Sigmoid colon (tissue), 7 donors: ENCODE results near the gene CIAO3. TPM values are rescaled to one million over a fixed set of nuclear protein-coding genes. Genes with fewer than 3 reads are reported as not detected.

Source experiments
- DNase-seq: peaks from one replicate; pipeline ENCODE4 v3.0.0-alpha.2; 2019
- H3K27ac ChIP-seq, 4 donors: fragments of 200-600 bp; sonication (generic); one replicate each; pipeline ENCODE4 v1.5.1; 2016 to 2019; ENCODE audit warnings: mild to moderate bottlenecking in 1 of 4
- H3K27me3 ChIP-seq, 3 donors: fragments of 200-600 bp; sonication (generic); one replicate each; pipeline ENCODE4 v1.5.1; 2019; ENCODE audit warnings: mild to moderate bottlenecking in 1 of 3
- H3K36me3 ChIP-seq, 4 donors: fragments of 200-600 bp; sonication (generic); one replicate each; pipeline ENCODE4 v1.5.1; 2016 to 2019
- H3K4me1 ChIP-seq, 4 donors: fragments of 200-600 bp; sonication (generic); one replicate each; pipeline ENCODE4 v1.5.1; 2017 to 2019
- H3K4me3 ChIP-seq, 4 donors: fragments of 200-600 bp; sonication (generic); one replicate each; pipeline ENCODE4 v1.5.1; 2017 to 2019; ENCODE audit warnings: mild to moderate bottlenecking in 2 of 4, moderate library complexity in 1 of 4
- H3K9me3 ChIP-seq, 4 donors: fragments of 200-600 bp in 3 of 4; sonication (generic) in 3 of 4; one replicate each; pipeline versions ENCODE4 v1.5.1 to v1.6.1; 2013 to 2019
- CTCF ChIP-seq, 4 experiments: fragments of 450-650 bp in 3 of 4; fragments of 200-600 bp in 1 of 4; IDR thresholded peaks; one replicate each; pipeline ENCODE4 v1.5.1; 2016 to 2019; ENCODE audit warnings: antibody characterized with exemption in 4 of 4, mild to moderate bottlenecking in 3 of 4, moderate library complexity in 2 of 4
- EP300 ChIP-seq, 4 donors: sonication (generic); formaldehyde crosslinking; IDR thresholded peaks; one replicate each; pipeline ENCODE4 v1.6.1; 2017; ENCODE audit warnings: antibody characterized with exemption in 4 of 4
- POLR2A ChIP-seq, 2 donors: fragments of 450-650 bp; IDR thresholded peaks; one replicate each; pipeline ENCODE4 v1.6.1; 2016; ENCODE audit warnings: antibody characterized with exemption in 2 of 2, mild to moderate bottlenecking in 2 of 2, moderate library complexity in 2 of 2
- POLR2AphosphoS5 ChIP-seq, 4 donors: sonication (generic); formaldehyde crosslinking; IDR thresholded peaks; one replicate each; pipeline ENCODE4 v1.6.1; 2017; ENCODE audit warnings: antibody characterized with exemption in 4 of 4
- WGBS, 2 donors: extraction: QIAGEN DNeasy Blood & Tissue Kit; methylation state at CpG; one replicate each; pipeline ENCODE4 v1.1.7; 2013; 5-methylcytosine and 5-hydroxymethylcytosine counted together
- intact Hi-C: fragments of 100-400 bp; cut with DNase I; formaldehyde crosslinking; loops from one replicate; pipeline ENCODE4 v1.15.1; 2023
- polyA plus RNA-seq, 3 donors: library from polyadenylated mRNA; stranded (reverse); fragments of 200-250 nt; gene quantifications; one replicate each; pipeline ENCODE4 v1.2.3, GENCODE V29; 2013
- total RNA-seq, 4 donors: library from RNA; depleted of rRNA; stranded (reverse); fragments of >200 nt; gene quantifications; one replicate each; pipeline ENCODE4 v1.1.0, GENCODE V29; 2016
- donor health status: healthy with polysubstance abuse.
- donor health status: Bipolar disorder and iron deficiency.
- donor health status: healthy.

The CIAO3 gene
- total and polyA plus RNA-seq, 7 donors: 18.6 to 51.0 (median 25.4) TPM

- intact Hi-C loops: no loop called here
- no peak overlapping the region for H3K4me3 ChIP-seq
- WGBS, 2 donors: 1% methylated on average over 71 of the region's 71 CpGs
- no peak overlapping the region for H3K27ac ChIP-seq
- no peaks in the 10 kb centered on the region for H3K9me3 ChIP-seq
- peaks cover 49 to 85% (median 63%) of the 10 kb centered on the region in 3 donors for H3K27me3 ChIP-seq
- peaks cover 0 to 33% (median 25%) of the 10 kb centered on the region in 4 donors for H3K4me1 ChIP-seq
- DNase-seq: no peak
- TF ChIP-seq POLR2A (IDR thresholded peaks at IDR 0.05) (no peak), EP300 (IDR thresholded peaks at IDR 0.05) (no peak), POLR2AphosphoS5 (IDR thresholded peaks at IDR 0.05) (no peak), CTCF (IDR thresholded peaks at IDR 0.05) (no peak)
- H3K36me3 ChIP-seq: no peaks in the 10 kb centered on the region
Measured at GRCh38 chr16:695355-696089, 45.3 kb downstream of the CIAO3 start.

GRCh38 chr16:694863-695354, 45.9 kb downstream of the CIAO3 start:
- DNase-seq: no peak
- Histone ChIP-seq H3K27ac (no peak overlapping the region), H3K4me3 (no peak overlapping the region), H3K27me3 (peaks cover 43 to 79% (median 57%) of the 10 kb centered on the region in 3 donors), H3K4me1 (peaks cover 0 to 35% (median 27%) of the 10 kb centered on the region in 4 donors), H3K36me3 (no peaks in the 10 kb centered on the region), H3K9me3 (no peaks in the 10 kb centered on the region)
- WGBS, 2 donors: 1 to 2% methylated on average over 37 of the region's 37 CpGs
- intact Hi-C loops: no loop called here
- TF ChIP-seq EP300 (IDR thresholded peaks at IDR 0.05) (no peak), CTCF (IDR thresholded peaks at IDR 0.05) (no peak), POLR2A (IDR thresholded peaks at IDR 0.05) (no peak), POLR2AphosphoS5 (IDR thresholded peaks at IDR 0.05) (no peak)

- H3K27me3 ChIP-seq: peaks cover 40 to 73% (median 51%) of the 10 kb centered on the region in 3 donors
Measured at GRCh38 chr16:694187-694862, 46.5 kb downstream of the CIAO3 start.

GRCh38 chr16:693766-694165, 47.0 kb downstream of the CIAO3 start:
- H3K27ac ChIP-seq: no peak overlapping the region
- 6 to 9% methylated on average over 37 of the region's 37 CpGs for WGBS, 2 donors
- H3K4me3 ChIP-seq: no peak overlapping the region
- no peaks in the 10 kb centered on the region for H3K36me3 ChIP-seq
- no peak for TF ChIP-seq CTCF (IDR thresholded peaks at IDR 0.05)
- no peak for TF ChIP-seq POLR2A (IDR thresholded peaks at IDR 0.05)
- TF ChIP-seq POLR2AphosphoS5 (IDR thresholded peaks at IDR 0.05): no peak
- TF ChIP-seq EP300 (IDR thresholded peaks at IDR 0.05): no peak
- DNase-seq: no peak
- H3K27me3 ChIP-seq: peaks cover 39 to 69% (median 48%) of the 10 kb centered on the region in 3 donors
- intact Hi-C loops: no loop called here
- H3K4me1 ChIP-seq: peaks cover 0 to 47% (median 38%) of the 10 kb centered on the region in 4 donors
- H3K9me3 ChIP-seq: no peaks in the 10 kb centered on the region

More at GRCh38 chr16:694187-694862, 46.5 kb downstream of the CIAO3 start:
- no peaks in the 10 kb centered on the region for H3K9me3 ChIP-seq
- H3K36me3 ChIP-seq: no peaks in the 10 kb centered on the region
- DNase-seq: no peak
- intact Hi-C loops: no loop called here
- WGBS, 2 donors: 2 to 3% methylated on average over 64 of the region's 64 CpGs
- no peak overlapping the region for H3K27ac ChIP-seq
- TF ChIP-seq EP300 (IDR thresholded peaks at IDR 0.05): no peak
- no peak for TF ChIP-seq CTCF (IDR thresholded peaks at IDR 0.05)
- TF ChIP-seq POLR2AphosphoS5 (IDR thresholded peaks at IDR 0.05): no peak
- no peak for TF ChIP-seq POLR2A (IDR thresholded peaks at IDR 0.05)
- peaks cover 0 to 41% (median 32%) of the 10 kb centered on the region in 4 donors for H3K4me1 ChIP-seq
- no peak overlapping the region for H3K4me3 ChIP-seq
